ENCODE results near the gene NT5DC3.

NT5DC3 gene

GRCh38 chr12:103808239-103808880 is 32.7 kb downstream of the NT5DC3 start:
- Histone ChIP-seq H3K27ac (ENCODE audit: low read depth, low read length) (no peak overlapping the region), H3K4me1 (ENCODE audit: control insufficient read depth, insufficient read depth, low read length) (0 out of 2 replicates have a peak, but pooled peaks cover 4% of the 10 kb centered on the region), H3K9ac (ENCODE audit: low read depth, low read length) (no peak overlapping the region), H3K36me3 (ENCODE audit: control insufficient read depth, insufficient read depth, low read length) (peaks cover 23% of the 10 kb centered on the region), H3K27me3 (ENCODE audit: control insufficient read depth, insufficient read depth, low read length) (no peaks in the 10 kb centered on the region), H3K9me3 (ENCODE audit: control insufficient read depth, insufficient read depth, low read length) (no peaks in the 10 kb centered on the region), H3K4me3 (ENCODE audit: low read depth, low read length) (no peak overlapping the region)

- H3K9me3 ChIP-seq (ENCODE audit: control insufficient read depth, insufficient read depth, low read length), result no peaks in the 10 kb centered on the region
- H3K36me3 ChIP-seq (ENCODE audit: control insufficient read depth, insufficient read depth, low read length), result peaks cover 17% of the 10 kb centered on the region
- H3K4me3 ChIP-seq (ENCODE audit: low read depth, low read length), result no peak overlapping the region
- H3K9ac ChIP-seq (ENCODE audit: low read depth, low read length), result no peak overlapping the region
- H3K27me3 ChIP-seq (ENCODE audit: control insufficient read depth, insufficient read depth, low read length), result no peaks in the 10 kb centered on the region
- H3K27ac ChIP-seq (ENCODE audit: low read depth, low read length), result no peak overlapping the region
- 0 out of 2 replicates have a peak, but pooled peaks cover 4% of the 10 kb centered on the region for H3K4me1 ChIP-seq (ENCODE audit: control insufficient read depth, insufficient read depth, low read length)
Measured at GRCh38 chr12:103807561-103808238, 33.3 kb downstream of the NT5DC3 start.

DNA sequence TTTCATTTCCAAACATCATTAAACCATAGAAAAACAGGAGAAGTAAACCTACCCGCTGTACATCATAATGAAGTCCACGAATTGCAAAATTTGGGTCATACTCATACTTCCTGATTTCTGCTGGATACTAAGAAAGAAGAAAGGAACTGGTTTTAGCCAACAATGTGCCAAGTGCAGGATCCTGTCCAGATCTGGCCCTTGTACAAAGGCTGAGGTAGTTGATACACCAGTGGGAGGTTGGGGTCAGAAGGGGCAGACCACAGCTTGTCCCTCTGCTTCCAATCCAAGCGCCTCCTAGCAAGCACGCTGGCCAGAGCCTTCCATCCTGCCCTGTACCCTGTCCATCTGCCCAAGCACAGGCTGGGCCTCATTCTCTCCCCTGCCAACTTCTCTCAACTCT is 34.2 kb downstream of the NT5DC3 start:
- H3K4me3 ChIP-seq (ENCODE audit: low read depth, low read length), result no peak overlapping the region
- peaks cover 12% of the 10 kb centered on the region for H3K36me3 ChIP-seq (ENCODE audit: control insufficient read depth, insufficient read depth, low read length)
- H3K9me3 ChIP-seq (ENCODE audit: control insufficient read depth, insufficient read depth, low read length), result no peaks in the 10 kb centered on the region
- H3K9ac ChIP-seq (ENCODE audit: low read depth, low read length), result no peak overlapping the region
- H3K27me3 ChIP-seq (ENCODE audit: control insufficient read depth, insufficient read depth, low read length), result no peaks in the 10 kb centered on the region
- 0 out of 2 replicates have a peak, but pooled peaks cover 4% of the 10 kb centered on the region for H3K4me1 ChIP-seq (ENCODE audit: control insufficient read depth, insufficient read depth, low read length)
- no peak overlapping the region for H3K27ac ChIP-seq (ENCODE audit: low read depth, low read length)

GRCh38 chr12:103805655-103806360 is 35.2 kb downstream of the NT5DC3 start:
- H3K4me3 ChIP-seq (ENCODE audit: low read depth, low read length), result no peak overlapping the region
- H3K27me3 ChIP-seq (ENCODE audit: control insufficient read depth, insufficient read depth, low read length), result no peaks in the 10 kb centered on the region
- no peak overlapping the region for H3K27ac ChIP-seq (ENCODE audit: low read depth, low read length)
- H3K4me1 ChIP-seq (ENCODE audit: control insufficient read depth, insufficient read depth, low read length), result 0 out of 2 replicates have a peak, but pooled peaks cover 4% of the 10 kb centered on the region
- peaks cover 11% of the 10 kb centered on the region for H3K36me3 ChIP-seq (ENCODE audit: control insufficient read depth, insufficient read depth, low read length)
- H3K9me3 ChIP-seq (ENCODE audit: control insufficient read depth, insufficient read depth, low read length), result no peaks in the 10 kb centered on the region
- no peak overlapping the region for H3K9ac ChIP-seq (ENCODE audit: low read depth, low read length)

DNA sequence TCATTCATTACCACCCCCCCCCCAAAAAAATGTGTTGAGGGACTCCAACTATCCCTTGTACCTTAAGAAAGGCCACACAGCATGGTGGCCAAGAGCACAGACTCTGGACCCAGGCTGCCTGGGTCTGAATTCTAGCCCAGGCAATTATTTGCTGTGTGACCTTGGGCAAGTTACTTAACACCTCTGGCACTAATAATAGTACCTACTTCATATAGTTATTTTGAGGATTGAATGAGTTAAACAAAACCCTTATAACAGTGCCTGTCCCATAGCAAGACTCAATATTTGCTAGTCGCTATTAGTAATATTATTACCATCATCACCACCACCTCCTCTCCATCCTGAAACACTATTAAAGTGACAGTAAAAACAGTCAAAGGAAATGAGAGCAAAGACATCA is 37.2 kb downstream of the NT5DC3 start:
- H3K27ac ChIP-seq (ENCODE audit: low read depth, low read length), result no peak overlapping the region
- H3K36me3 ChIP-seq (ENCODE audit: control insufficient read depth, insufficient read depth, low read length), result peaks cover 20% of the 10 kb centered on the region
- no peak overlapping the region for H3K4me3 ChIP-seq (ENCODE audit: low read depth, low read length)
- no peaks in the 10 kb centered on the region for H3K9me3 ChIP-seq (ENCODE audit: control insufficient read depth, insufficient read depth, low read length)
- H3K9ac ChIP-seq (ENCODE audit: low read depth, low read length), result no peak overlapping the region
- H3K27me3 ChIP-seq (ENCODE audit: control insufficient read depth, insufficient read depth, low read length), result no peaks in the 10 kb centered on the region
- 0 out of 2 replicates have a peak, but pooled peaks cover 4% of the 10 kb centered on the region for H3K4me1 ChIP-seq (ENCODE audit: control insufficient read depth, insufficient read depth, low read length)

DNA sequence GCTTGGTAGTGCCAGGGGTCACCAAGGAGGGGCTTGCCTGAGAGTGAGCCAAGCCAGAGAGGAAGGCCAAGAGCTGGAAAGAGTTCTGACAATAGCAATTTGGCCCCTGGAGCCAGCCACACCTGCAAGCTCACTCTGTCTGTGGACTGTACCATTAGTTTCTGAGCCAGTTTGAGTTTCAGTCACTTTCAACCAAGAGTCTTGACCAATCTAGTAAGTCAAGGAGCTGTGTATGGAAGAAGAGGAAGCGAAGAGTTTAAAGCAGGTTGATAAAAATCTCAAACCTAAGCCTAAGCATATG is 38.5 kb downstream of the NT5DC3 start:
- Histone ChIP-seq H3K9me3 (ENCODE audit: control insufficient read depth, insufficient read depth, low read length) (no peaks in the 10 kb centered on the region), H3K9ac (ENCODE audit: low read depth, low read length) (no peak overlapping the region), H3K27ac (ENCODE audit: low read depth, low read length) (no peak overlapping the region), H3K27me3 (ENCODE audit: control insufficient read depth, insufficient read depth, low read length) (no peaks in the 10 kb centered on the region), H3K36me3 (ENCODE audit: control insufficient read depth, insufficient read depth, low read length) (peaks cover 31% of the 10 kb centered on the region), H3K4me3 (ENCODE audit: low read depth, low read length) (no peak overlapping the region), H3K4me1 (ENCODE audit: control insufficient read depth, insufficient read depth, low read length) (0 out of 2 replicates have a peak, but pooled peaks cover 4% of the 10 kb centered on the region)

DNA sequence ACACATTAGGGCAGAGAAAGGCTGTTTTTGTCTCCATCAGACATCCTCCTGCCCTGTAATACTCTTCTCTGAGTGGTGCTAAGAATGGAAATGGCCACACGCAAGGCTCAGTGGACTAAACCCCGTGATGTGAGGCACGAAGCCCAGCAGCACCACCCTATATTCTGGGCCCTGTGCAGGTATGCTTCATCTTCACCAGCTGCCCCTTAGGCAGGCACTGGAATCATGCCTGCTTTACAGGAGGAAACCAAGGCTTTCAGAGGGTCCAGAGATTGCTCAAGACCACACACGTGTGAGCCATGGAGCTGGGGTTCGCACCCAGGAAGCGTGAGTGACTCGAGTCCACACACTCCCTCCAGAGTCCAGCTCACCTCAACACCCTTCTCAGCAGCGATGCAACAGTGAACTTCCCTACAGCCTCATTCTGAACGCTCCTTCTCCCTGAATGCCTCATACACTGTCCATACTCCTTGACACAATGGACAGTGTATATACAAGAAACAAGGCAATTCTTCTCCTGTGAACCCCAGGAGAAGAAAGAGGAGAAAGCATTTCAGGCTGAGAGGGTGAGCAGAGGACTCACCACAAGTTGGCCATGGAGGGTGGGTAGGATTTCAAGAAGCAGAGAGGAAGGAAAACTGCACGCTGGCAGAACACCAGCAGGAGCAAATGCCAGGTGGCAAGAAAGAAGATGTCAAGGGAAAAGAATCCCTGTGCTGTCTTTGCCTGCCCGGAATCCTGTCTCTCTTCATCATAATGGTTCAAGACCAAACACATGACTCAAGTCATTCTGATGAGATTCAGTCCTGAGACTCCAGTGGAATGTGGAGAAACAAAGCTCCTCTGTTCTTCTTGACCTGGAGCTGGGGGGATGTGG is 39.1 kb downstream of the NT5DC3 start:
- H3K9ac ChIP-seq (ENCODE audit: low read depth, low read length), result no peak overlapping the region
- 0 out of 2 replicates have a peak, but pooled peaks cover 4% of the 10 kb centered on the region for H3K4me1 ChIP-seq (ENCODE audit: control insufficient read depth, insufficient read depth, low read length)
- H3K36me3 ChIP-seq (ENCODE audit: control insufficient read depth, insufficient read depth, low read length), result peaks cover 33% of the 10 kb centered on the region
- H3K27ac ChIP-seq (ENCODE audit: low read depth, low read length), result no peak overlapping the region
- H3K4me3 ChIP-seq (ENCODE audit: low read depth, low read length), result no peak overlapping the region
- no peaks in the 10 kb centered on the region for H3K27me3 ChIP-seq (ENCODE audit: control insufficient read depth, insufficient read depth, low read length)
- no peaks in the 10 kb centered on the region for H3K9me3 ChIP-seq (ENCODE audit: control insufficient read depth, insufficient read depth, low read length)

GRCh38 chr12:103799857-103800771 is 40.9 kb downstream of the NT5DC3 start:
- H3K9me3 ChIP-seq (ENCODE audit: control insufficient read depth, insufficient read depth, low read length), result no peaks in the 10 kb centered on the region
- H3K9ac ChIP-seq (ENCODE audit: low read depth, low read length), result no peak overlapping the region
- 0 out of 2 replicates have a peak, but pooled peaks cover 3% of the 10 kb centered on the region for H3K4me1 ChIP-seq (ENCODE audit: control insufficient read depth, insufficient read depth, low read length)
- no peaks in the 10 kb centered on the region for H3K27me3 ChIP-seq (ENCODE audit: control insufficient read depth, insufficient read depth, low read length)
- no peak overlapping the region for H3K4me3 ChIP-seq (ENCODE audit: low read depth, low read length)
- H3K36me3 ChIP-seq (ENCODE audit: control insufficient read depth, insufficient read depth, low read length), result peaks cover 39% of the 10 kb centered on the region
- no peak overlapping the region for H3K27ac ChIP-seq (ENCODE audit: low read depth, low read length)

DNA sequence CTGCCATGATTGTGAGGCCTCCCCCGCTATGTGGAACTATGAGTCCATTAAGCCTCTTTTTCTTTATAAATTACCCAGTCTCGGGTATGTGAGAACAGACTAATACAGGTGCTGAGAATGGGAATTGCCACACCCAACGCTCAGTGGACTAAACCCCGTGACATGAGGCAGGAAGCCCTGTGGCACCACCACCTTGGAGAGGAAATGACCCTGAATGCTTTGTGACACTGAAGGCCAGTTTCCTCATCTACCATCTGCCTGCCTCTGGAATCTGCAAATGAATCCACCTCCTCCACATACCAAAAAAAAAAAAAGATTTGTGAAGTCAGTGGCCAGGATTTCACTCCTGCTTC is 41.6 kb downstream of the NT5DC3 start:
- Histone ChIP-seq H3K9me3 (ENCODE audit: control insufficient read depth, insufficient read depth, low read length) (no peaks in the 10 kb centered on the region), H3K27me3 (ENCODE audit: control insufficient read depth, insufficient read depth, low read length) (no peaks in the 10 kb centered on the region), H3K4me1 (ENCODE audit: control insufficient read depth, insufficient read depth, low read length) (no peaks in the 10 kb centered on the region), H3K4me3 (ENCODE audit: low read depth, low read length) (no peak overlapping the region), H3K36me3 (ENCODE audit: control insufficient read depth, insufficient read depth, low read length) (peaks cover 44% of the 10 kb centered on the region), H3K27ac (ENCODE audit: low read depth, low read length) (no peak overlapping the region), H3K9ac (ENCODE audit: low read depth, low read length) (no peak overlapping the region)

- Histone ChIP-seq H3K4me3 (ENCODE audit: low read depth, low read length) (no peak overlapping the region), H3K27me3 (ENCODE audit: control insufficient read depth, insufficient read depth, low read length) (no peaks in the 10 kb centered on the region), H3K27ac (ENCODE audit: low read depth, low read length) (no peak overlapping the region)
Measured at GRCh38 chr12:103798586-103798985, 42.4 kb downstream of the NT5DC3 start.

More at GRCh38 chr12:103798586-103798985, 42.4 kb downstream of the NT5DC3 start:
- Histone ChIP-seq H3K9ac (ENCODE audit: low read depth, low read length) (no peak overlapping the region), H3K36me3 (ENCODE audit: control insufficient read depth, insufficient read depth, low read length) (peaks cover 47% of the 10 kb centered on the region), H3K4me1 (ENCODE audit: control insufficient read depth, insufficient read depth, low read length) (no peaks in the 10 kb centered on the region), H3K9me3 (ENCODE audit: control insufficient read depth, insufficient read depth, low read length) (no peaks in the 10 kb centered on the region)
